NT2/D1 (cell line): ENCODE measurements around the gene FIGNL2.

ENCODE experiments used
- SUZ12 ChIP-seq: IDR thresholded peaks from 2 replicates; pipeline ENCODE4 v1.6.1; 2011; ENCODE audit not compliant: insufficient read length, insufficient read depth; ENCODE audit errors: extremely low read depth
- YY1 ChIP-seq: IDR thresholded peaks from 2 replicates; pipeline ENCODE4 v1.6.1; 2011; ENCODE audit not compliant: insufficient read length, insufficient read depth
- ZNF274 ChIP-seq: IDR thresholded peaks from 2 replicates; pipeline ENCODE4 v1.6.1; 2011; ENCODE audit warnings: mild to moderate bottlenecking, low read depth, low read length

- TF ChIP-seq ZNF274, result no peak
- TF ChIP-seq YY1, result no peak
- no peak for TF ChIP-seq SUZ12
Observed at GRCh38 chr12:51872689-51872981, 24.1 kb upstream of the FIGNL2 start.
